ENCODE results near the gene GRID2. TPM values are rescaled to one million over a fixed set of nuclear protein-coding genes. Genes with fewer than 3 reads are reported as not detected.

Gene GRID2
- total and polyA plus RNA-seq, 2 donors from 2014 or later, result 0.19 TPM; not detected in 1

DNA sequence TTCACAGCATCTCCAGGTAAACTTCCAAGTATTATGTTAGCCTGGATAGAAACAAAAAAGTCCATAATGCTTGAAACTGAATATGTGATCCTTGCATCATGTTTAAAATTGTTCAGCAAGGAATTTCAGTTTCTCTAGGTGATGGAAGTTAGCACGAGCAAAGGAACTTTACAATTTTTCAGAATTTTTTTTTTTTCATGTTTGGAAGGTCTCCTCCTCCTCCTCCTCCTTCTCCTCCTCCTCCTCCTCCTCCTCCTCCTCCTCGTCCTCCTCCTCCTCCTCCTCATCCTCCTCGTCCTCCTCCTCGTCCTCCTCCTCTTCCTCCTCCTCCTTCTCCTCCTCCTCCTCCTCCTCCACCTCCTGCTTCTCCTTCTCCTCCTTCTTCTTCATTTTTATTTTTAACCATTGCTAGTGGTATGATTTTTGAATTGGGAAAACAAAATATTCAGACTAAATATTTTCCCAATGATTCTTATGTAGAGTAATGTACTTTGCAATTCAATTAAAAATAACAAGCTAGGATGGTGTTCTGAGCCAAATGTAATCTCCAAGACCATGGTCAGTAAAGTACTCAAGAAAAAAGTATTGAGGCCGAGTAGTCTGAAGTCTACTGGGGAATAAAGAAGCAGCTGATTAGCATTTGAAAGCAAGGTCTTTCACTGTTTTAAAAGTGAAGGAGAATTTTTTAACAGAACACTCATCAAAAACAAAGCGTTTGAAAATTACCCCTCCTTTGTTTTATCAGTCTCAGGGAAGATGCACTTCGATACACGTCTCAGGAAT, 1103.9 kb downstream of the GRID2 start:
- TF ChIP-seq CTCF (IDR thresholded peaks at IDR 0.05; ENCODE audit: borderline replicate concordance, extremely low read depth, insufficient read depth), result no peak
- DNase-seq, result no peak
- Histone ChIP-seq H3K4me3 (ENCODE audit: low read length in 3 of 3) (no peak overlapping the region), H3K27ac (ENCODE audit: low read depth in 2 of 2, low read length in 2 of 2) (no peak overlapping the region), H3K9me3 (ENCODE audit: control insufficient read depth in 2 of 3, insufficient read depth in 1 of 3, low read length in 3 of 3) (no peaks in the 10 kb centered on the region), H3K36me3 (ENCODE audit: control insufficient read depth in 2 of 3, insufficient read depth in 3 of 3, low read length in 3 of 3) (no peaks in the 10 kb centered on the region), H3K4me1 (ENCODE audit: control insufficient read depth in 2 of 3, insufficient read depth in 2 of 3, low read depth in 1 of 3, low read length in 3 of 3) (no peaks in the 10 kb centered on the region), H3K27me3 (ENCODE audit: control insufficient read depth, insufficient read depth, low read length) (no peaks in the 10 kb centered on the region), H3K9ac (ENCODE audit: low read length in 3 of 3) (no peak overlapping the region)
- no peak for FAIRE-seq
- intact Hi-C loops (cut with DNase I), result no loop called here

DNA sequence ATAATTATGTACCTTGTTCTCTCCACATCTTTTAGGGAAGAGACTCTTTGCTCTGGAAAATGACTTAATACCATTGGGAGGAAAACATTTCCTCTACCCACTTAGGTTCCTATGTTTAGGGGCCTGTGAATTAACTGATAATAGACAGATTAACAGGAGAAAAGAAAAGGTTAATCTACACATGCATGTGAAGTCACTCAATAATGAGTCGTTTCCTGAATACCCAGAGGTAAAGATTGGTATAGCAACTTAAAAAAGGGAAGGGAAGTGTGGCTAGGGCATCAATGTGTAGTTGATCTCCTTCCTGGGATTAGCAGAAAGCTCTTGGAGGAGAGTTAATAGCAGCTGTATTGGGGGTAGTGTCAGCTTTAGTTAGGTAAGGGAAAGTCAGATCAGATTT, 1105.3 kb downstream of the GRID2 start:
- H3K4me1 ChIP-seq (ENCODE audit: control insufficient read depth in 2 of 3, insufficient read depth in 2 of 3, low read depth in 1 of 3, low read length in 3 of 3), result no peaks in the 10 kb centered on the region
- no peak for TF ChIP-seq CTCF (IDR thresholded peaks at IDR 0.05; ENCODE audit: borderline replicate concordance, extremely low read depth, insufficient read depth)
- no peak overlapping the region for H3K4me3 ChIP-seq (ENCODE audit: low read length in 3 of 3)
- no peaks in the 10 kb centered on the region for H3K36me3 ChIP-seq (ENCODE audit: control insufficient read depth in 2 of 3, insufficient read depth in 3 of 3, low read length in 3 of 3)
- DNase-seq, result no peak
- intact Hi-C loops (cut with DNase I), result no loop called here
- H3K27me3 ChIP-seq (ENCODE audit: control insufficient read depth, insufficient read depth, low read length), result no peaks in the 10 kb centered on the region
- H3K9ac ChIP-seq (ENCODE audit: low read length in 3 of 3), result no peak overlapping the region
- no peaks in the 10 kb centered on the region for H3K9me3 ChIP-seq (ENCODE audit: control insufficient read depth in 2 of 3, insufficient read depth in 1 of 3, low read length in 3 of 3)
- no peak overlapping the region for H3K27ac ChIP-seq (ENCODE audit: low read depth in 2 of 2, low read length in 2 of 2)
- FAIRE-seq, result no peak

- Histone ChIP-seq H3K9ac (ENCODE audit: low read length in 3 of 3) (no peak overlapping the region), H3K27ac (ENCODE audit: low read depth in 2 of 2, low read length in 2 of 2) (no peak overlapping the region), H3K27me3 (ENCODE audit: control insufficient read depth, insufficient read depth, low read length) (no peaks in the 10 kb centered on the region), H3K9me3 (ENCODE audit: control insufficient read depth in 2 of 3, insufficient read depth in 1 of 3, low read length in 3 of 3) (no peaks in the 10 kb centered on the region), H3K4me1 (ENCODE audit: control insufficient read depth in 2 of 3, insufficient read depth in 2 of 3, low read depth in 1 of 3, low read length in 3 of 3) (no peaks in the 10 kb centered on the region), H3K4me3 (ENCODE audit: low read length in 3 of 3) (no peak overlapping the region), H3K36me3 (ENCODE audit: control insufficient read depth in 2 of 3, insufficient read depth in 3 of 3, low read length in 3 of 3) (no peaks in the 10 kb centered on the region)
- TF ChIP-seq CTCF (IDR thresholded peaks at IDR 0.05; ENCODE audit: borderline replicate concordance, extremely low read depth, insufficient read depth), result no peak
- FAIRE-seq (no peak), DNase-seq (no peak)
- intact Hi-C loops (cut with DNase I), result no loop called here
Observed at GRCh38 chr4:93414041-93414550, 1110.3 kb downstream of the GRID2 start.

Measured in kidney (tissue), 14 donors.